ENCODE results near the gene ORC3.

ORC3 gene

DNA sequence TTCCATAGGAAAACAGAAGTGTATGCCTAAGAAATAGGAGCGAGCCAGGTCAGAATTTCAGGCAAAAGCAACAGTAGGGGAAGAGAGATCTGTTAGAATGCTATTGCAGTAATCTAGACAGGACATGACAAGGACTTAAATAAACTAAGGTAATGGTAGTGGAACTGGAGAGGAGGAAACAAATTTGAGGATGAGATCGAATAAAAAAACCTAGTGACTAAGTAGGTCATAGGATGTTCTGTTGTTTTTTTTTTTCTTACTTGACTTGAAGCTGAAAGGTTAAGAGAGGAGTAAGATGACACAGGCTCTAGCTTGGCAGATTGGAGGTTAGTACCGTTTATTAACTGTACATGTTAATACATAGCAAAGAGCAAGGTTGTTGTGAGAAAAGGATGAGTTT lies 28.6 kb downstream of the ORC3 start:
- TF ChIP-seq CTCF (IDR thresholded peaks at IDR 0.05; ENCODE audit: control insufficient read depth, extremely low read depth, insufficient read depth), result no peak
- H3K4me3 ChIP-seq (ENCODE audit: low read depth, low read length), result no peak overlapping the region
- DNase-seq (ENCODE audit: low read depth), result no peak

GRCh38 chr6:87623248-87623647 lies 33.3 kb downstream of the ORC3 start:
- DNase-seq (ENCODE audit: low read depth), result no peak
- TF ChIP-seq CTCF (IDR thresholded peaks at IDR 0.05; ENCODE audit: control insufficient read depth, extremely low read depth, insufficient read depth), result no peak
- no peak overlapping the region for H3K4me3 ChIP-seq (ENCODE audit: low read depth, low read length)

DNA sequence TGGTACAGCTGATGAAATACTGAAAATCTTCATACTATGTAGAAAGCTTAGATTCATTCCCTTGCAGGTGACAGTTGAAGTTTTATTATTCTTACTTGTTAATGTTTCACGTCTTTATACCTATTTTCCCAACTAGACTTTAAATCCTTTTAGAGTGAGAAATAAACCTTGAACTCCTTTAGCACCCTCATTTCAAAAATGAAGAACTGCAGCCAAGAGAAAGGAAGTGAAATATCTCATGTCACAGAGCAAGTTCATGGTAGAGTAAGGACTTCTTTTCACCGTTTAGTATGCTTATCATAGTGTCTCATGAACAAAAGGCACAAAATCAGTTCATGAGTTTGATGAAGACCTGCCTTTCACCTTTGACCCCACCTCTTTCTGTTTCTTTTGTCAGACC lies 38.5 kb downstream of the ORC3 start:
- no peak overlapping the region for H3K4me3 ChIP-seq (ENCODE audit: low read depth, low read length)
- no peak for DNase-seq (ENCODE audit: low read depth)
- no peak for TF ChIP-seq CTCF (IDR thresholded peaks at IDR 0.05; ENCODE audit: control insufficient read depth, extremely low read depth, insufficient read depth)

DNA sequence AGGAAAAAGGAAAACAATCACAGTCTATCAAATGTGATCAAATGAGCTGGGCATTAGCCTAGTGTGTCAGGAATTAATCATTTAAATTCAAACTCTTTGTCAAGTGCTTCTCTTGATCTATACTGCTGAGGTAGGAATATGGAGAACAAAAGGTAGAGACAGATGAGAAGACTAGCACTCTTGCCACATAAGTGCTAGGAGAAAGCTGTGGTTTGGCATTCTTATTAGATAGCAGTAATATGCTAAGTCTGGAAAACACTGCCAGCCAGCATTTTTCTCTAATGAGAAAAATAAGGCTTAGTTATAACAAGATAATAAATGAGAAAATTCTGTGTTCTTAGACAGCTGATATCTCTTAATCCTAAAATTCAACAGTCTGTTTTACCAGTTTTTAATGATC lies 38.9 kb downstream of the ORC3 start:
- no peak for DNase-seq (ENCODE audit: low read depth)

DNA sequence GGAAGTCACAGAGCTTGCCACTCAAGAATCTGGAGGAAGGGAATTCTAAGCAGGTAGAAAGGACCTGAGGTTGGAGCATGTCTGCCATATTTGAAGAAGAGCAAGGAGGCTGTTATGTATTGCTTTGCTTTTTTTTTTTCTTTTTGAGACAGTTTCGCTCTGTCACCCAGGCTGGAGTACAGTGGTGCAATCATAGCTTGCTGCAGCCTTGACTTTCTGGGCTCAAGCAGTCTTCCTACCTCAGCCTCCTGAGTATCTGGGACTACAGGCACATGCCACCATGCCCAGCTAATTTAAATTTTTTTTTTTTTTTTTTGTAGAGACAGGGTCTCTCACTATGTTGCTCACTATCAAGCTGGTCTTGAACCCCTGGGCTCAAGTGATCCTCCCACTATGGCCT lies 40.8 kb downstream of the ORC3 start:
- TF ChIP-seq CTCF (IDR thresholded peaks at IDR 0.05; ENCODE audit: control insufficient read depth, extremely low read depth, insufficient read depth), result no peak
- H3K4me3 ChIP-seq (ENCODE audit: low read depth, low read length), result no peak overlapping the region
- no peak for DNase-seq (ENCODE audit: low read depth)

More for the DNA sequence above, 38.9 kb downstream of the ORC3 start:
- no peak overlapping the region for H3K4me3 ChIP-seq (ENCODE audit: low read depth, low read length)
- no peak for TF ChIP-seq CTCF (IDR thresholded peaks at IDR 0.05; ENCODE audit: control insufficient read depth, extremely low read depth, insufficient read depth)

- no peak for DNase-seq (ENCODE audit: low read depth)
- H3K4me3 ChIP-seq (ENCODE audit: low read depth, low read length), result no peak overlapping the region
- no peak for TF ChIP-seq CTCF (IDR thresholded peaks at IDR 0.05; ENCODE audit: control insufficient read depth, extremely low read depth, insufficient read depth)
Observed at GRCh38 chr6:87633851-87634250, 43.9 kb downstream of the ORC3 start.

DNA sequence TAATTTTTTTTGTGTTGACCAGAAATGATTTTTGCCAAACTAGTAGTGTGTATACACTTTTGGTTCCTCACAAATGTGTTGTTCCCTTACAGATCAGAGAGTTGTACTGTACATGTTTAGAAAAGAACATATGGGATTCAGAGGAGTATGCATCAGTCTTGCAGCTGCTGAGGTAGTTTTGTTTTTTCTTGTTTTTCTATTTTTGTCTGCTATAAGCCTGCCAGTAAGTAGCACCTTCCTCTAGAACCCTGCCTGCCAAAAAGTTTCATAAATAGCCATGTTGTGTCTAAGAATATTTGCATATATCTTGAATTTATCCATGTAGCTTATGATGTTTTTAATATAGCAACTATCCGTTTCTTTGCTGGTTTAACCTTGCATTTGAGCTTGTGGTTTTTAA lies 46.4 kb downstream of the ORC3 start:
- no peak overlapping the region for H3K4me3 ChIP-seq (ENCODE audit: low read depth, low read length)
- TF ChIP-seq CTCF (IDR thresholded peaks at IDR 0.05; ENCODE audit: control insufficient read depth, extremely low read depth, insufficient read depth), result no peak
- no peak for DNase-seq (ENCODE audit: low read depth)

Measured in LNCaP clone FGC (cell line).